Activated naive CD4-positive, alpha-beta T cell treated with anti-CD3 and anti-CD28 coated beads for 36 hours (primary cell): ENCODE results near the gene ATF7. TPM values are rescaled to one million over a fixed set of nuclear protein-coding genes. Genes with fewer than 3 reads are reported as not detected.

ENCODE experiments used
- CTCF ChIA-PET: fragments of 350-600 bp; sonication (Branson Sonifier 250); formaldehyde crosslinking; loops from one replicate; lab custom pipeline; 2021; ENCODE audit warnings: antibody characterized with exemption; lab: Charles Lee
- DNase-seq: peaks from one replicate; pipeline ENCODE4 v3.0.0-alpha.2; 2020
- H3K27ac Mint-ChIP-seq: one replicate; pipeline ENCODE4 v1.8.0; 2021; ENCODE audit warnings: mild to moderate bottlenecking, mixed read lengths
- H3K27me3 Mint-ChIP-seq: one replicate; pipeline ENCODE4 v1.8.0; 2021; ENCODE audit warnings: low read depth, mixed read lengths
- H3K36me3 Mint-ChIP-seq: one replicate; pipeline ENCODE4 v1.8.0; 2021; ENCODE audit warnings: low read depth, mixed read lengths
- H3K4me1 Mint-ChIP-seq: one replicate; pipeline ENCODE4 v1.8.0; 2021; ENCODE audit warnings: low read depth, mixed read lengths
- H3K4me3 Mint-ChIP-seq: one replicate; pipeline ENCODE4 v1.8.0; 2021; ENCODE audit warnings: mild to moderate bottlenecking, moderate library complexity, mixed read lengths
- H3K9me3 Mint-ChIP-seq: one replicate; pipeline ENCODE4 v1.8.0; 2021; ENCODE audit warnings: mixed read lengths
- intact Hi-C: fragments of 100-400 bp; cut with micrococcal nuclease; formaldehyde crosslinking; loops from one replicate; pipeline ENCODE4 v1.15.1; 2023
- total RNA-seq, 2 experiments: library from RNA; stranded (reverse); gene quantifications; one replicate each; pipeline ENCODE4 v1.2.3, GENCODE V29; 2021

Gene ATF7
- total RNA-seq, 2 experiments from 2014 or later = 19.7 to 19.8 TPM

DNA sequence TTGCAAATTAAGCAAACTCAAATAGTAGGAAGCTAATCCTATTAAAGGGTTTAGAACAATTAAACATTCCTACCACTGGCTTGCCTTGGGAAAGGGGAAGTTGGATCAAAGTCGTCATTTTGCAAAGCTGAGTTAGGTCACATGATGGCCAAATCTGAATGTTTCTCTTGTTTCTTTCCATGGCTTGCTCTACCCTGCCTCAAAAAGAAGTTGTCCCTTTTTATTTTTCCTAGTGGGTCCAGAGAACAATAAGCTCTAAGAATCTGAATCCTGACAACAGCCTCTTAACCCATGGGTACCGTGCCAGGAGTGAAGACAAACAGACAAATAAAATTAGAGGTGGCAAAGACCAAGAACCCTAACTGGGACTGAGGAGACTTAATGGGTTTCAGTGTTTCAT, 92.7 kb downstream of the ATF7 start:
- Mint-ChIP-seq H3K27me3 (no peaks in the 10 kb centered on the region), H3K4me3 (no peak overlapping the region), H3K36me3 (peaks cover 24% of the 10 kb centered on the region), H3K27ac (no peak overlapping the region), H3K4me1 (no peaks in the 10 kb centered on the region), H3K9me3 (no peaks in the 10 kb centered on the region)
- CTCF ChIA-PET = no interaction called here
- intact Hi-C loops = no loop called here
- DNase-seq = no peak

DNA sequence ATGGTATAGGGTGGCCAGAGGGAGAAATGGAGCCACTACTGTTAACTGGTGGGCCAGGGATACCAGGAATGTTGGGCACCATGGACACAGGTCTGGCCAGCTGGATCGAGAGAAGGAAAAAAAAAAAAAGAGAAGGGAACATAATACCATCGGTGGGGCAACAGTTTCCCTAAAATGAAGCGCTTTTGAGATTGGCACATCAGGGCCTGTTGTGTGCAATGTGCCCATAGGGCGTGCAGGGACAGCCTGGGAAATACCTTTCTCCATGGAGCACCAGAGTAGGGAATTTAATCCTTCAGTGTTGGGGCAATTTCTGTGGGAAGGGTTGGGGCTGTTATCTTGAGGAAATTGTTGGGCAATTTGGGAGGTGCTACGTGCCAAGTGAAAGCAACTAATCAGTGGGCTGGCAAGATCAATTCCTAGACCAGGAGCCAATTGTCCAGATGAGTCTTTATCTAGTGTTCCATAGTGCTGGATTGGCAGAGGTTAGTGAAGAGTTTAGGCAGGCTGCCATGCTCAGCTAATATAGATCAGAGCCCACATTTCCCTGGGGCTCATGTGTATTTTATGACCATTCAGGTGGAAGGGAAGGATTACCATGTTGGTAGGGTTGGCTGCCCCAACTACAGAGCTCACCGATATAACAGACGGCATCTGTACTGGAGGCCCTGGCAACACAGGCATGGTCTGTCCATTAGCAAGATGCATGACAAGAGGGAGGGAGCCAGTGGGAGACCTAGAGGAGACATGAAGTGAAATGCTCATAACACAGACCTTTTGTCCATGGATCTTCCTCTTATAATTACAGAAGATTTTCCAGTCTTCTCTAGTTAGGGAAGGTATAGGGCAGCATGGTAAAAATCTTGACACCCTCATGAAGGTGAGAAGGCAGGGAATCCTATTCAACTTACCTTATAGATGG, 93.4 kb downstream of the ATF7 start:
- CTCF ChIA-PET = interaction anchor here (1.2 kb wide), 1 partner anchor 24 kb away, joined by 4 read pairs; no protein-coding TSS in a partner anchor
- no peak overlapping the region for H3K4me3 Mint-ChIP-seq
- H3K4me1 Mint-ChIP-seq = no peaks in the 10 kb centered on the region
- intact Hi-C loops = no loop called here
- H3K36me3 Mint-ChIP-seq = peaks cover 24% of the 10 kb centered on the region
- H3K27ac Mint-ChIP-seq = no peak overlapping the region
- H3K27me3 Mint-ChIP-seq = no peaks in the 10 kb centered on the region
- no peak for DNase-seq
- no peaks in the 10 kb centered on the region for H3K9me3 Mint-ChIP-seq

DNA sequence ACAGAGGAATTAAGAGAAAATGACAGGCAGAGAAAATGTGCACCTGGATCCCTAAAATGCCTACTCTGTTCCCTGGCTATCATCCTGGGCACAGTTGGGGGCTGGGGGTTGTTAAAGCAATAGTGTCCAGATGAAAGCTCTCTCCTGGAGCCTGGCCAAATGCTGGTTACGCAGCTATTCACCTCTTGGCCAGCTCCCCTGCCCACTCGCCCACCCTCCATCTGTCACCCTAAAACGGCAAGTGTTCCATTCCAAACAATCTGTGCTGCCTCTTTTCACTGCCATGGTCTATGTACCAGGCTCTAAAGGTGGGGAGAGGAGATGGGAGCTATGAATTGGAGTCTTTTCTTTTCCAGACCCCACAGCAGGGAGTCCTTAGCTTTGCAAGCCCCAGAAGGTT, 94.2 kb downstream of the ATF7 start:
- H3K4me3 Mint-ChIP-seq = no peak overlapping the region
- H3K27ac Mint-ChIP-seq = no peak overlapping the region
- CTCF ChIA-PET = interaction anchor here (0.6 to 1.3 kb wide), 3 partner anchors 11 to 144 kb away, joined by 3 to 4 read pairs (median 4); partner anchors contain the start of gene ATP5MC2
- H3K4me1 Mint-ChIP-seq = no peaks in the 10 kb centered on the region
- H3K27me3 Mint-ChIP-seq = no peaks in the 10 kb centered on the region
- no peak for DNase-seq
- peaks cover 23% of the 10 kb centered on the region for H3K36me3 Mint-ChIP-seq
- intact Hi-C loops = no loop called here
- no peaks in the 10 kb centered on the region for H3K9me3 Mint-ChIP-seq

DNA sequence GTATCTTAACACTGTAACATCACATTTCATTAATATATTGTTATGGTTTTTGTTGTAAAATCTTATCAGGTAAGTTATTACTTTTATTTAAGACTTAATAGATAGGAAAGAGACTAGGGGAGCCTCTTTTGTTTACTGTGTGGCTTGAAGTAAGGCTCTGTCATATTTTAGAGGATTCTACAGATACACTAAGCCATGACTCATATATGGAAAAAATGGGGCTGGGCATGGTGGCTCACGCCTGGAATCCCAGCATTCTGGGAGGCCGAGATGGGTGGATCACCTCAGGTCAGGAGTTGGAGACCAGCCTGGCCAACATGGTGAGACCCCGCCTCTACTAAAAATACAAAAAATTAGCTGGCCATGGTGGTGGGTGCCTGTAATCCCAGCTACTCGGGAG, 95.3 kb downstream of the ATF7 start:
- no peak for DNase-seq
- H3K9me3 Mint-ChIP-seq = no peaks in the 10 kb centered on the region
- CTCF ChIA-PET = interaction anchor here (1.3 kb wide), 1 partner anchor 12 kb away, joined by 4 read pairs; no protein-coding TSS in a partner anchor
- no peaks in the 10 kb centered on the region for H3K27me3 Mint-ChIP-seq
- no peaks in the 10 kb centered on the region for H3K4me1 Mint-ChIP-seq
- no peak overlapping the region for H3K27ac Mint-ChIP-seq
- no peak overlapping the region for H3K4me3 Mint-ChIP-seq
- intact Hi-C loops = no loop called here
- H3K36me3 Mint-ChIP-seq = peaks cover 22% of the 10 kb centered on the region

GRCh38 chr12:53530061-53530460, 96.1 kb downstream of the ATF7 start:
- intact Hi-C loops = no loop called here
- CTCF ChIA-PET = interaction anchor here (1.0 kb wide), 1 partner anchor 13 kb away, joined by 3 read pairs; no protein-coding TSS in a partner anchor
- H3K27ac Mint-ChIP-seq = no peak overlapping the region

GRCh38 chr12:53524476-53524875, 101.7 kb downstream of the ATF7 start:
- Mint-ChIP-seq H3K27me3 (no peaks in the 10 kb centered on the region), H3K36me3 (peaks cover 13% of the 10 kb centered on the region), H3K4me3 (no peak overlapping the region), H3K9me3 (no peaks in the 10 kb centered on the region), H3K4me1 (no peaks in the 10 kb centered on the region), H3K27ac (no peak overlapping the region)
- CTCF ChIA-PET = interaction anchor here (0.8 kb wide), 1 partner anchor 12 kb away, joined by 3 read pairs; no protein-coding TSS in a partner anchor
- intact Hi-C loops = no loop called here
- DNase-seq = no peak

More at GRCh38 chr12:53530061-53530460, 96.1 kb downstream of the ATF7 start:
- H3K4me3 Mint-ChIP-seq = no peak overlapping the region
- H3K9me3 Mint-ChIP-seq = no peaks in the 10 kb centered on the region
- H3K27me3 Mint-ChIP-seq = no peaks in the 10 kb centered on the region
- peaks cover 16% of the 10 kb centered on the region for H3K36me3 Mint-ChIP-seq
- no peak for DNase-seq
- H3K4me1 Mint-ChIP-seq = no peaks in the 10 kb centered on the region

DNA sequence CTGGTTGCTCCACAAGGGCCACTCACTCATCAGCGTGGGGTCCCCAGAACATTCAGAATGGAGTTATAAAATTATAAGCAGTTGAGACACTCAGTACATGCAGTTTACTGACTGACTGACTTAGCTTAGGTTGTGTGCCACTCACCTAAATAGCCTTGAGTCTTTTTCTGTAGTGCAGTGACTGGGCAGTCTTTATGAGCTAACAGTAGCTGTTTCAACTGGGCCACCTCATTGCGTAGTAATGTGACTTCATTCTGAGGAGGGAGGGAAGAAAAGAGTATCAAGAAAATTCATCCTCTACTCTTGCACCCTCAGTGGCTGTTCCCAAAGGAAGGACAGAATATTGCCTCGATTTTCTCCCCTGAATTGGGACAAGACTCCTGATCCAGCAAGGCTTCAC, 103.1 kb downstream of the ATF7 start:
- Mint-ChIP-seq H3K4me1 (no peaks in the 10 kb centered on the region), H3K9me3 (no peaks in the 10 kb centered on the region), H3K27ac (no peak overlapping the region), H3K4me3 (no peak overlapping the region), H3K36me3 (peaks cover 13% of the 10 kb centered on the region), H3K27me3 (no peaks in the 10 kb centered on the region)
- intact Hi-C loops = no loop called here
- CTCF ChIA-PET = interaction anchor here (0.6 to 3.8 kb wide), 3 partner anchors 14 to 223 kb away, joined by 3 to 21 read pairs (median 4); no protein-coding TSS in a partner anchor
- DNase-seq = no peak

GRCh38 chr12:53518381-53518780, 107.8 kb downstream of the ATF7 start:
- H3K36me3 Mint-ChIP-seq = peaks cover 8% of the 10 kb centered on the region
- H3K27me3 Mint-ChIP-seq = no peaks in the 10 kb centered on the region
- DNase-seq = no peak

GRCh38 chr12:53516758-53517455, 109.3 kb downstream of the ATF7 start:
- Mint-ChIP-seq H3K27me3 (no peaks in the 10 kb centered on the region), H3K4me3 (no peak overlapping the region), H3K27ac (no peak overlapping the region), H3K4me1 (no peaks in the 10 kb centered on the region), H3K36me3 (peaks cover 6% of the 10 kb centered on the region), H3K9me3 (no peaks in the 10 kb centered on the region)
- CTCF ChIA-PET = interaction anchor here (1.8 kb wide), 1 partner anchor 8 kb away, joined by 7 read pairs; no protein-coding TSS in a partner anchor
- DNase-seq = no peak
- intact Hi-C loops = no loop called here

More at GRCh38 chr12:53518381-53518780, 107.8 kb downstream of the ATF7 start:
- no peaks in the 10 kb centered on the region for H3K4me1 Mint-ChIP-seq
- no peaks in the 10 kb centered on the region for H3K9me3 Mint-ChIP-seq
- CTCF ChIA-PET = interaction anchor here (0.7 to 1.8 kb wide), 2 partner anchors 10 to 184 kb away, joined by 4 to 7 read pairs; no protein-coding TSS in a partner anchor
- no peak overlapping the region for H3K4me3 Mint-ChIP-seq
- H3K27ac Mint-ChIP-seq = no peak overlapping the region
- intact Hi-C loops = no loop called here

- Mint-ChIP-seq H3K4me1 (no peaks in the 10 kb centered on the region), H3K27ac (no peak overlapping the region), H3K36me3 (peaks cover 2% of the 10 kb centered on the region), H3K4me3 (no peak overlapping the region), H3K9me3 (no peaks in the 10 kb centered on the region), H3K27me3 (no peaks in the 10 kb centered on the region)
- intact Hi-C loops = no loop called here
- no peak for DNase-seq
- CTCF ChIA-PET = no interaction called here
Measured at GRCh38 chr12:53515291-53515680, 110.9 kb downstream of the ATF7 start.

GRCh38 chr12:53514628-53515290, 111.4 kb downstream of the ATF7 start:
- intact Hi-C loops = no loop called here
- CTCF ChIA-PET = no interaction called here

More at GRCh38 chr12:53514628-53515290, 111.4 kb downstream of the ATF7 start:
- Mint-ChIP-seq H3K27ac (no peak overlapping the region), H3K9me3 (no peaks in the 10 kb centered on the region), H3K27me3 (no peaks in the 10 kb centered on the region), H3K4me3 (no peak overlapping the region), H3K4me1 (no peaks in the 10 kb centered on the region), H3K36me3 (no peaks in the 10 kb centered on the region)
- no peak for DNase-seq
